Measurements from ENCODE around the gene FICD.

The FICD gene

DNA sequence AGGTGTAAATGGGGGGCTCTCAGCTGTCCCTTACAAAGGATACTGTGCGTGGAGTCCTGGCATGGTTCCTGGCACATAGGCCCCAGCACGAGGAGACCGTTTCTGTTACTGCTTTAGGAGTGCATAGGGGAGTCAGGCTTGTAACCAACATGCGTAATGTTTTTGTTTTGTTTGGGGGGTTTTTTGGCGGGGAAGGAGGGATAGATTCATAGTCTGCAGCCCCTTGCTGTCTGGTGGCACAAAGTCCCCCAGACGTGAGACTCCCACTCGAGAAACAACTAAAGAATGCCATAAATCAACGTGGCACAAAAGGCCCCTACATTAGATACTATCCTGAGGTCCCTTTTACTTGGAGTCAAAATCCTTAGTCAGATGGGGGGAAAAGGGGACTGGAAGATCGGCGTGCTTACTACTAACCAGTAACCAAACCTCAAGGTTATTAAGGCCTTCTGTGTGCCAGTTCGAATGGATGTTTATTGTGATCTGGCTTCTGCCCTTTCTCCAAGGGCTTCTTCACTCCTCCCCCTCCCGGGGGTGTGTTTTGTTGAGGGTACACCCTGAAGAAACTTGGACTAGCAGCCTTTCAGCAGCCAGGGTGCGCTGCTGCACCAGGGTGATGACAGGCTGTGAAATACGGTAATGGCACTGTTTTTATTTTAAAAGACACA lies 48.2 kb downstream of the FICD start:
- TF ChIP-seq, protein P1, sequence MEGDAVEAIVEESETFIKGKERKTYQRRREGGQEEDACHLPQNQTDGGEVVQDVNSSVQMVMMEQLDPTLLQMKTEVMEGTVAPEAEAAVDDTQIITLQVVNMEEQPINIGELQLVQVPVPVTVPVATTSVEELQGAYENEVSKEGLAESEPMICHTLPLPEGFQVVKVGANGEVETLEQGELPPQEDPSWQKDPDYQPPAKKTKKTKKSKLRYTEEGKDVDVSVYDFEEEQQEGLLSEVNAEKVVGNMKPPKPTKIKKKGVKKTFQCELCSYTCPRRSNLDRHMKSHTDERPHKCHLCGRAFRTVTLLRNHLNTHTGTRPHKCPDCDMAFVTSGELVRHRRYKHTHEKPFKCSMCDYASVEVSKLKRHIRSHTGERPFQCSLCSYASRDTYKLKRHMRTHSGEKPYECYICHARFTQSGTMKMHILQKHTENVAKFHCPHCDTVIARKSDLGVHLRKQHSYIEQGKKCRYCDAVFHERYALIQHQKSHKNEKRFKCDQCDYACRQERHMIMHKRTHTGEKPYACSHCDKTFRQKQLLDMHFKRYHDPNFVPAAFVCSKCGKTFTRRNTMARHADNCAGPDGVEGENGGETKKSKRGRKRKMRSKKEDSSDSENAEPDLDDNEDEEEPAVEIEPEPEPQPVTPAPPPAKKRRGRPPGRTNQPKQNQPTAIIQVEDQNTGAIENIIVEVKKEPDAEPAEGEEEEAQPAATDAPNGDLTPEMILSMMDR (conservative IDR thresholded peaks at IDR 0.05; ENCODE audit: low read length): peak; percentile 91
- DNase-seq (ENCODE audit: low read depth): peak; percentile 90

DNA sequence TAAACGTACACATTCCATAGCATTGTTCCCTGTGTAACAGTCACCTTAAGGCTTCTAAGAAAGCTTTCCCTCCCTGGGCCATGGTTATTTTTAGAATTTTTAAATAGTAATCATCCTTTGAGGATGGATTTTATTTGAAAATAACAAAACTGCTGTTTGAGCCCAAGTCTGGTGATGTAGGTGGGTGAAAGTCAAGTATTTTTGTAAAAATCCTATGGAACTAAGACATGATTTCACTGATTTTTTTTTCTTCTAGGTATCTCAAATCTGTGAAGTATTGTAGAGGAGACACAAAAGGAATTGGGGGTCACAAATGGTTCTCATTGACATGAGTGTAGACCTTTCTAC lies 48.7 kb downstream of the FICD start:
- TF ChIP-seq, protein P1 (conservative IDR thresholded peaks at IDR 0.05; ENCODE audit: low read length): no peak
- peak overlapping the region; percentile 96 for H3K4me3 ChIP-seq (ENCODE audit: low read length)
- DNase-seq (ENCODE audit: low read depth): no peak

More for the DNA sequence above, 48.2 kb downstream of the FICD start:
- peak overlapping the region; percentile 96 for H3K4me3 ChIP-seq (ENCODE audit: low read length)

DNA sequence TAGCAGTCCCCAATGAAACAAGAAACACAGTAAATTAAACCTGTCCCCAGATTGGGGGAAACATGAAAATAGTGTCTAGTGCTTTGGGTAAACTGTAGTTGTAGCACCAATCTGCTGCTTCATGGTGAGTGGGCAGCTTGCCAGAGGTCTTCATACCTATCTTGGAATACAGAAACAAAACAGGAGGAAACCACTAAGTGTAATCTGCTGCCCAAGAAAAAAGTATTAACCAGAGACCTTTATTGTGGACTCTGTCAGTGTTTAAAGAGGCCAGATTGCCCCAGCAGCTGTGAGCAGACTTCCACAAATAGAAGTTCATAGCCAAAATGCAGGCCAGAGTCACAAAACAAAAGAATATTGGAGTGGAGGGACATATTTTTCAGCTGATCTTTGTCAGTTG lies 49.6 kb downstream of the FICD start:
- TF ChIP-seq, protein P1 (conservative IDR thresholded peaks at IDR 0.05; ENCODE audit: low read length): no peak
- no peak for DNase-seq (ENCODE audit: low read depth)
- H3K4me3 ChIP-seq (ENCODE audit: low read length): no peak overlapping the region

DNA sequence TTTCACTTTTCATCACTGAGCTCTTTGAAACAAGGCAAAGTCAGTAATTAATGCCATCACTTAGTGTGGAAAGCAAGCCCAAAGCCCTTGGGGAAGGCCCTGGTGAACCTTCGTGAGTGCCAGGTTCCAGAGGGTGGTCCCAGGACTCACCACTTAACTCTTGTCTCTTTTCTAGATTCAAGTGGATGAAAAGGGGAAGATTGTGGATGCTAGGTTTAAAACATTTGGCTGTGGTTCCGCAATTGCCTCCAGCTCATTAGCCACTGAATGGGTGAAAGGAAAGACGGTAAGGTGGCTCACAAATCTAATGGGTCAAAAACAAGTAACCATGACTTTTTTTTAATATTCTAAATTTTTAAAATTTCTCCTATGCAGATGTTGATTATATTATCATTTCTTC lies 50.1 kb downstream of the FICD start:
- H3K4me3 ChIP-seq (ENCODE audit: low read length): no peak overlapping the region
- TF ChIP-seq, protein P1 (conservative IDR thresholded peaks at IDR 0.05; ENCODE audit: low read length): no peak
- no peak for DNase-seq (ENCODE audit: low read depth)

DNA sequence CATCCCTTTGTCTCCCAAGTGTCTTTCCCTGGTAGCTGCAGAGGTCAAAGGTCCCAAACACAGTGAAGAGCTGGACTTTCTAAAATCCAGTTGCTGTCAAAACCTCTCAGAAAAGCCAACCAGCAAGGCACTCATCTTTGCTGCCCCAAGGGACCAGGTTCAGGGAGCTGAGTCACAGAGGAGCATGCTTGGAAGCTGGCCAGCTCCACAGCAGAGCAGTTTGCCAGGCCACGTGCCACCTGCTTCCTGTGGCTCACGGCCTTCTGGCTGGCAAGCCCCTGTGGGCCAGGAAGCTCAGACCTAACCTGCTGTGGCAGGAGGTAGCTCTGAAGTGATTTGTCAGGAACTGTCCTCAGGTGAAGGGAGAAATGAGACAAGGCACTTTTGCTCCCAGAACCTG lies 50.9 kb downstream of the FICD start:
- H3K4me3 ChIP-seq (ENCODE audit: low read length): no peak overlapping the region
- TF ChIP-seq, protein P1 (conservative IDR thresholded peaks at IDR 0.05; ENCODE audit: low read length): no peak
- DNase-seq (ENCODE audit: low read depth): peak; percentile 85

DNA sequence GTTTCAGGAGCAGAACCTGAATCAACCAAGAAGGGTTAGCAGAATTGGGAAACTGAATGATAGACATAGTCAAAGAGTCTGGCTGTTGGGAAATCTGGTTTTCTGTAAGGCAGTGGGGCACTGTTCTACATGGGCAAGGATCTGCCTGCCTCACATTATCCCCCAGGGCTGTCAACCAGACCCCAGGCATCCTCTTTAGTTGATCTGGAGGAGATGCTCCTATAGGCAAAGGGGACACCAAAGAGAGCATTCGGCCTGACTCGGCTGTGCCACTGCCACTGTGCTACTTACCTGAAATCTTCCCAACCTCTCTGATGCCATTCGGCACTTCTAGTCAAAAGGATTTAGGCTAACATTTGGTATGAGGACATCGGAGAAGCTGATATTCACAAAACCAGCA lies 51.4 kb downstream of the FICD start:
- TF ChIP-seq, protein P1 (conservative IDR thresholded peaks at IDR 0.05; ENCODE audit: low read length): no peak
- H3K4me3 ChIP-seq (ENCODE audit: low read length): no peak overlapping the region
- DNase-seq (ENCODE audit: low read depth): no peak

Data from AG10803 (cell line).